ENCODE measurements around the gene ARHGEF4.
"Not testable (repeated sequence)": the region's sequence is repeated elsewhere in the genome, so short reads cannot be mapped to it uniquely, and the experiment has no call there.

GRCh38 chr2:131079931-131080330 is 243.2 kb downstream of the ARHGEF4 start:
- TF ChIP-seq POLR2A, CTCF (IDR thresholded peaks at IDR 0.05): not testable (repeated sequence)

Data from esophagus squamous epithelium (tissue), 4 donors.